Kasumi-1 (cell line): ENCODE results near the gene MPC1.

Source experiments
- DNase-seq, 2 experiments: peaks; one replicate each; lab custom pipeline; 2025; lab: John Stamatoyannopoulos, UW

MPC1 gene

DNA sequence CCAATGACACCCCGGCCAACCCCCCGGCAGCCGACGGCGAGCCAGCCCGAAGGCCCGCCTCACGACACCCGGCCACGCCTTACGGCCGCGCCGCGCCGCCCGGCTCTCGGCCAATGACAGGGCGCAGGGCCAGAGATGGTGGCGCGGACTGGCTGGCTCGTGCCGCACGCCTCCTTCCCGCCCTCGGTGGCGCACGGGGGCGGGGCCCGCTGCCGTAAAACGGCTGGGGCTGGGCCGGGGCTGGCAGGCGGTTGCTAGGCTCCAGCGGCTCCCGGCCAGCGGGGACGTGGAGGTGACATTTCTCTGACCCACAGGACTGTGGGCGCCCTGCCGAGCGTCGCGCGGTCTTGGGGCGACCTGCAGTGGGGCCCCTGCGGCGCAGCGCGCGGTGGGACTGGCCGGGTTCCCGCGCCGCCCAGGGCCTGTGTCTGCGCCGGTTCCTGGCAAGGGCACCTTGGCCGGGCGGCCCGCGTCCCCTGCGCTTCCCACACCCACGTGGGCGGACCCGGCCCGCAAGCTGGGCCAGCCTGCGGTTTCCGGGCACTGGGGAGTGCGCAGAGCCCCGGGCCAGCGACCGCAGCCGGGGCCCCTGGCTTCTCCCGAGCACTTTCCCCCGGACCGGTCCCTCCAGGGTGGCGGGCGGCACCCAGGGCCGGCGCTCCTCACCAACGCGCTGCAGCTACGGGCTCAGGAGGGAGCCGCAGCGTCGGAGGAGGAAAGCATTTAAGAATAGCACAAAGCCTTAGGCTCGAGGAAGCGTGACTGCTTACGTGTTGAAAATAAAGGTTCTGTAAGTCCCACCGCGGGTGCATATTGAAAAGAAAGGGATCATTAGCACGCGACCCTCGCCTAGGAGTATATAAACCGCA is at the start of gene MPC1:
TSS of gene MPC1 (minus strand) at position 8 of the 869 bp plus-strand sequence. CDS start 64 bp downstream, outside the sequence.
- DNase-seq, result peak; percentile 89 to 90

- no peak for DNase-seq
Observed at GRCh38 chr6:166430269-166430668, 47.5 kb upstream of the MPC1 start.

DNA sequence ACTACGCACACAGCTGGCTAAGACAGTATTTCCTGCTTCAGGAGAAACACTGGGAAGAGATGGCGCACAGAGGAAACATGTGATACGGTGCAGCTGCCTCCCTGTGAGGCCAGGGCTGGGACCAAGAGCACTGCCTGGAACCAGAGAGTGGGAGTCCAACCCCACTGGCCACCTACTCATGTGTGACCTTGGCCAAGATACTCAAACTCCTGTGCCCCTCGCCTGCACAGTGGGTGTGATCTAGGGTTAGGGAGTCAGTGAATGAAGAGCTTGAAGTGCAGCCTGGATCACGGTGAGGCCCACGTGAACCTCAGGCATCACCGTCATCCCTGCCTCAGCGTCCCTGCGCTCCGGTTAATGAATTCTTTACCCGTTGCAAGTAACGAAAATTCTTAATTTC is 41.7 kb upstream of the MPC1 start:
- DNase-seq, result no peak

- no peak for DNase-seq
Observed at GRCh38 chr6:166423781-166424180, 41.0 kb upstream of the MPC1 start.

- DNase-seq, result no peak
Observed at GRCh38 chr6:166423051-166423745, 40.5 kb upstream of the MPC1 start.

DNA sequence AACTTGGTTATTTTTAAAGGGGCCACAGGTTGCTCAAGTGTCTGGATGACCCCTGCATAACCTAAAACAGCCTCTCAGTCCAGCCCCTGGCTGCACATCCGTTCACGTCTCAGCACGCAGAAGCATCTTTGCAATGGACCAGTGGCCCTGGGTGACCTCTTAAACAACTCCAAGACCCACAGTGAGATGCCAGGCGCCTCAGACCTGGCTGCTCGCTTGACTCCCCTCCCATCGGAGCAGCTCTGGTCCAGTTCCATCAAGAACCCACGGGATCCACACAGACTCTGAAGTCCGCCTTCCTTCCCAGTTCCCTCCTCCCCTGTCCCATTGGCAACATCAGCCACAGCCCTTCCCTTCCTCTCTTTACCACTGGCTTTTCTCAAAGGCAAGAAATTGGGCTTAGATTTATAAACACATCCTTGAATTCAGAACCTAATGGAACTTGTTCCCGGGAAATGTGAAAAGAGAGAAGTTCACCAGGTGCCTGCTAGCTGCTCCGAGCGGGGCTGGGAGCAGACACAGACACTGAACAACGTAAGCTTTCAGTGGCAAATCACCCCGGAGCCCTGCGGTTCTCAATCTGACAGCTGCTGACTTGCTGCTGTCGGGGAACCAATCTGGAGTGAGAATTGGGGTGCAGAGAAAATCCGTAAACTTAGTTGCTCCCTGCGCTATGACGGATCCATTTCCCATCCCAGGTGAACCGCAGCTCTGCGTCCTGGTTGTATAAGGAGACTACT is 39.6 kb upstream of the MPC1 start:
- DNase-seq, result no peak

DNA sequence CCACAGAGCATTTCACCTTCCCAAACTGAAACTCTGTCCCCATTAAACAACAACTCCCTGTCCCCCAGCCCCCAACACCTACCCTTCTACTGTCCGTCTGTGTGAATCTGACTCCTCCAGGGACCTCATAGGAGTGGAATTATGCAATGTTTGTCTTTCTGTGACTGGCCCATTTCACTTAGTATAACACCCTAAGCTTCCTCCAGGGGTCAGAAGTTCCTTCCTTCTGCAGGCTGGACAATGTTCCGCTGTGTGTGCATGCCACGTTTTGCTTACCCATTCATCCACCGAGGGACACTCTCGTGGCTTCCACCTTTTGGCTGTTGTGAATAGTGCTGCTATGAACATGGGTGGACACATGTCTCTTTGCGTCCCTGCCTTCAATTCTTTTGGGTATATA is 37.6 kb upstream of the MPC1 start:
- DNase-seq, result peak; percentile 24 to 32

GRCh38 chr6:166419717-166420116 is 37.0 kb upstream of the MPC1 start:
- no peak for DNase-seq

GRCh38 chr6:166419286-166419685 is 36.5 kb upstream of the MPC1 start:
- DNase-seq, result no peak

DNA sequence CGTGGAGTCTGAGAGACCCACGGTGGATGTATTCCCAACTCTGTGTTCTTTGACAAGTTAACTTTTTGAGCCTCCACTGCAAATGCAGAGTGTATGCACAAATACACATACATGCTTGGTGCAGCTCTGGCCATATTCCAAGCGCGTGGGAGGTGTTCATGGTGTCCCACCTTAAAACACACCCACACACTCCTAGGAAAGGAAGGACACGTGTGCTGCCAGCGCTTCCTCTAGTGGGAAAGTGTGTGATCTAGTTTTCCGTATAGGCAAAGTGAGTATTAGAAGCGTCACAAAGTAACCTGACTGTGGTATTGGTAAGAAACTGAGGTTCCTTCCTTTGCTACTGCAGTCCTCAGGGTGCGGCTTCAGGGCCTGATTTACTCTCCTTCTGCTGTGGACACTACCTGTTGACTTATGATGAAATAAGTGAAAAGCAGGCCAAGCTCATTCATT is 36.0 kb upstream of the MPC1 start:
- DNase-seq, result no peak

DNA sequence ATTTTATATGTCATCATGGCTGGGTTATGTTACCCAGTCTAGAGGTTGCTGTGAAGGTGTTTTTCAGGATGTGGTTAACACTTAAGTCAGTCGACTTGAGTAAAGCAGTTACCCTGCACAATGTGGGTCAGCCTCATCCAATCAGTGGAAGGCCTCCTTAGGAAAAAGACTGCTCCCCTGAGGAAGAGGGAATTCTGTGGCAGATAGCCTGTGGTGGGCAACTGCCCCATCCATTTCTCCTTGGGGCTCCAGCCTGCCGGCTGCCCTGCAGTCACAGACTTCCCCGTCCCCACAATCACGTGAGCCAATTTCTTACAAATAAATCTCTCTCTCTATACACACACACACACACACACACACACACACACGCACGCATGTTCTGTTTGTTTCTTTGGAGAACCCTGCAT is 34.5 kb upstream of the MPC1 start:
- DNase-seq, result no peak

DNA sequence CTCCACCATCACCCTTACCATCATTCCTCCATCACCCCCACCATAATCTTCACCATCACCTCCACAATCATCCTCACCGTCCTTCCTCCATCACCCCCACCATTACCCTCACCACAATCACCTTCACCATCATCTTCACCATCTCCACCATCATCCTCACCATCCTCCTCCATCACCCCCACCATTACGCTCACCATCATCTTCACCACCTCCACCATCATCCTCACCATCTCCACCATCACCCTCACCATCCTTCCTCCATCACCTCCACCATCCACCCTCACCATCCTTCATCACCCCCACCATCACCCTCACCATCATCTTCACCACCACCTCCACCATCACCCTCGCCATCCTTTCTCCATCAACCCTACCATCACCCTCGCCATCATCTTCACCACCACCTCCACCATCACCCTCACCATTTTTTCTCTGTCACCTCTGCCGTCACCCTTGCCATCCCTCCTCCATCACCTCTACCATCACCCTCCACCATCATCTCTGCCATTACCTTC is 33.1 kb upstream of the MPC1 start:
- no peak for DNase-seq

DNA sequence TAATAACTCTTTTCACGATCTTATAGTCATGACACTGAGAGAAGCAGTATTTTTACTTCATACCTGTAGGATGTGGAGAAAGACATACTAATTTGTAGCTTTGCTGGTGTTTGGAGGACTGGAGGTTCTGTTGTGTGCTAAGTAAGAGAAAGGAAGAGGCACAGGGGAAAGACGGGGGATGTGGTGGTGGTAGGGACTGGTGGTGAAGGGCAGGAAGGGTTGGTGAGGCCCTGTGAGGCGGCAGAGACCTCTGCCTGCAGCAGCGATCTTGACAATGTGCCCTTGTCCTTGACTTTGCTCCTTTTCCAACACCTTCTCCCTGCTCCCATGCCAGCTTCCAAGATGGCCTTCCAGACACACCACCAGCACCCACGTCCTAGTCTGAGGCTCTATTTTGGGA is 32.6 kb upstream of the MPC1 start:
- DNase-seq, result no peak

- DNase-seq, result no peak
Observed at GRCh38 chr6:166413491-166413951, 30.8 kb upstream of the MPC1 start.

DNA sequence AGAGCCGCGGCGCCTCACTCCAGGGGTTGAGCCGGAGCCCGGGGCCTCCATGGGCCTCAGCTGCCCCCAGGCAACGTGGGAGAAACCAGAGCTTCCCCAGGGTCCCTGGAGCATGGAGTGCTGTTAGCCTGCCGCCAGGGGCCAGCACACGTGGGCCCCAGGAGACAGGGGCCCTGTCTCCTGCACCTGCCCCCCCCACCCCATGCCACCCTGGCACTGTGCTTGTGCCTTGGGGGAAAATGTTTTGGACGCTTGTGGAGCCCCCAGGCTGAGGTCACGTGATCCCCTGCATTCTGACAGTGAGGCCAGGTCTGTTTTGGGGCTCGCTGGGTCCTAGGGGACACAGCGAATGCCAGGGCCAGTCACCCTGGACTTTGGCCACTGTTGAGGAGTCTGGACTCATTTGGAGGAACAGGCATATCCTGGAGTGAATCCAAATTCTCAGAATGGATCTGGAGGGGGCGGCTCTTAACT is 30.2 kb upstream of the MPC1 start:
- no peak for DNase-seq

DNA sequence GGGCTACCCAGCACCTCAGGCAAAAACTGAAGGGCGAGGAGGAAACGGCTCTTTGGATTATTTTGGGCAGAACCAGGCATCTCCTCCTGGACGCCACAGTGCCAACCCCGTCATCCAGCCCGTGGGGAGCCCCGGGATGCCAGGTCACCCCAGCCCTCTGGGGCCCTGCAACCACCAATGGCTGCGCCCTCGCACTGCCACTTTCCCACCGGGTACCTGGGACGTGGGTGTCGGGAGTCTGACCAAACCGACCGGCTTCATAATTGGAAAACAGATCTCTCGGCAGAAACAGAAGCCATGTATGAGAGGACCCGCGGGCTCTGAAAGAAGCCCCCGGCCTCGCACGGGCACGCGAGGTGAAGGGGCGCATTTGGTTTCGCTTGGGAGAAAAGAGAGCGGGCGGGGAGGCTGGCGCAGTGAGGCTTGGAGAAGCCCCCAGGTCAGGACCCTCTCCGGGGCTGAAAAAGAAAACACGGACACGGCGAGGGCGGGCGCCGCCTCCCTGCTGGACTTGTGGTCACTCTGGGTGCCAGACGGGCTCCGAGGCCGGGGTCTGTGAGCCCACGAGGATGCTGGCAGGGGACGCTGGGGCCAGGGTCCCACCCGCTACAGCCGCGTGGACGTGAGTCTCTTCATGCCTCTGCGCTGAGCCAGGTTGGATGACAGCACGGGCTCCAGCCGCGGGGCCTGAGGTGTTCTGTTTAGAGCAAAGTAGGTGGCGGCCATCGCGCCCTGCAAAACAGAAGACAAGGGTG is 29.6 kb upstream of the MPC1 start:
- DNase-seq, result no peak

DNA sequence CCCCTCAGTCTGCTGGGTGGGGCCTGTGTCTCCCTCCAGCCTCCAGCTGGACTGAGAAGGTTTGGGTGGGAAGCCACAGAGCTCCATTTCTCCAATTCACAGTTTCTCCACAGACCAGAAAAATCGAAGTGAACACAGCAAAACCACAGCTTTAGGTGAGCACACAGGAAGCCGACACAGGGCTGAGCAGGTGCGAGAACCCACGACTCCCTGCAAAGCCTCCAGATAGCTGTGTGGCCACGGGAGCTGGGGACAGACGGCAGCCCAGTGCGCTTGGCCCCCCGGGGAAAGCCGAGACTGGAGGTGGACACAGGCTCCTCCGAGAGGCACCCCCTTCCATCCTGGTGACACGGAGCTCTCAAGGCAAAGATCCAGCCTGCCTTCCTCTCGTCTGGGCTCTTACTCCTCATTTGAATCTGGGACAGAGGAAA is 29.0 kb upstream of the MPC1 start:
- DNase-seq, result no peak

GRCh38 chr6:166411271-166411670 is 28.5 kb upstream of the MPC1 start:
- no peak for DNase-seq

DNA sequence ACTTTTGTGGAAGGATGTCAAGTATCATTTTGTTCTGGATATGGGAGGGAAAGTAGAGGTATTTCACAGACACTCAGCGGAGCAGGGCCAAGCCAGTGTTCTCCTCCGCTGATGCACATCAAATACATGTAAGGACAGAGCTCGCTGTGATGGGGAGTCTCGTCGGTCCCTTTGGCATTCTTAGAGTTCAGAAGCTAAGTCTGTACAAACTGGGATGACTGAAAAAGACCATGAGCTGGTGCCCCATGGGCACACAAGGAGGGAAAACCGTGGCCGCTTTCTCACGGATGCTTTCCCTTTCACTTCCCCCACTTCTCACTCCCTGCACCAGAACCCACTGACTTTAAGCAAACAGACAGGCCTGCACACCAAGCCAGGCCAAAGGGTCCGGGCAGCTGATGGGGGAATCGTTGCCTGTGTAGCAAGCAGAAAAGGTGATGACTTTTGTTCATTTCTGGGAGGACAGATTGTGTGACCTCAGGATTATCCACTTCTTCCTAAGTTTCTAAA is 27.7 kb upstream of the MPC1 start:
- DNase-seq, result no peak

GRCh38 chr6:166408936-166409755 is 26.4 kb upstream of the MPC1 start:
- DNase-seq, result no peak
